HG03060 (cell line): Measurements from ENCODE around the gene PRSS3.
"Not testable (repeated sequence)": the region's sequence is repeated elsewhere in the genome, so short reads cannot be mapped to it uniquely, and the experiment has no call there.

Experiments used
- ATAC-seq: cut with Tn5 transposase; IDR thresholded peaks from one replicate; pipeline ENCODE4 v1.9.1; 2021; ENCODE audit warnings: low read depth, moderate number of reproducible peaks; ENCODE audit not compliant: unreplicated experiment

Gene PRSS3

GRCh38 chr9:33785914-33786313 lies 9.4 kb upstream of the PRSS3 start:
- ATAC-seq, result no peak

- ATAC-seq, result no peak
These were observed 8.7 kb upstream of the PRSS3 start for GRCh38 chr9:33786681-33787080.

GRCh38 chr9:33787839-33788238 lies 7.5 kb upstream of the PRSS3 start:
- no peak for ATAC-seq

- ATAC-seq, result not testable (repeated sequence)
These were observed 5.9 kb upstream of the PRSS3 start for GRCh38 chr9:33789429-33789828.

GRCh38 chr9:33791117-33791516 lies 4.2 kb upstream of the PRSS3 start:
- ATAC-seq, result no peak

- not testable (repeated sequence) for ATAC-seq
These were observed 1.9 kb upstream of the PRSS3 start for GRCh38 chr9:33793496-33793895.

- ATAC-seq, result no peak
These were observed 801 bp upstream of the PRSS3 start for GRCh38 chr9:33794560-33794959.

GRCh38 chr9:33795819-33796218 lies 458 bp downstream of the PRSS3 start:
- no peak for ATAC-seq

GRCh38 chr9:33796679-33797078 lies 1.3 kb downstream of the PRSS3 start:
- ATAC-seq, result not testable (repeated sequence)

GRCh38 chr9:33797837-33798236 lies 2.5 kb downstream of the PRSS3 start:
- ATAC-seq, result no peak

GRCh38 chr9:33798545-33798944 lies 3.2 kb downstream of the PRSS3 start:
- ATAC-seq, result no peak

GRCh38 chr9:33799928-33800704 lies 4.8 kb downstream of the PRSS3 start:
- ATAC-seq, result no peak

- ATAC-seq, result no peak
These were observed 5.5 kb downstream of the PRSS3 start for GRCh38 chr9:33800886-33801285.

- not testable (repeated sequence) for ATAC-seq
These were observed 6.7 kb downstream of the PRSS3 start for GRCh38 chr9:33801943-33802500.

- not testable (repeated sequence) for ATAC-seq
These were observed 8.8 kb downstream of the PRSS3 start for GRCh38 chr9:33804196-33804595.

GRCh38 chr9:33807156-33807555 lies 11.8 kb downstream of the PRSS3 start:
- not testable (repeated sequence) for ATAC-seq

- ATAC-seq, result not testable (repeated sequence)
These were observed 13.6 kb downstream of the PRSS3 start for GRCh38 chr9:33808979-33809322.

GRCh38 chr9:33809506-33809905 lies 14.1 kb downstream of the PRSS3 start:
- ATAC-seq, result no peak

GRCh38 chr9:33813712-33814641 lies 18.6 kb downstream of the PRSS3 start:
- ATAC-seq, result no peak

GRCh38 chr9:33815781-33816180 lies 20.4 kb downstream of the PRSS3 start:
- no peak for ATAC-seq
